Measurements from ENCODE around the gene SLC6A18. TPM values are rescaled to one million over a fixed set of nuclear protein-coding genes. Genes with fewer than 3 reads are reported as not detected.
A peak's percentile ranks its signal among the peaks of the same experiment; 100 is the strongest.

Gene SLC6A18
- total RNA-seq, 2 donors from 2014 or later = not detected

GRCh38 chr5:1246711-1247431, 21.7 kb downstream of the SLC6A18 start:
- ATAC-seq = no peak
- Mint-ChIP-seq H3K27ac (no peak overlapping the region), H3K4me3 (no peak overlapping the region), H3K4me1 (ENCODE audit: low read depth in 2 of 2) (no peaks in the 10 kb centered on the region), H3K27me3 (peaks cover 0 to 15% of the 10 kb centered on the region in 2 donors), H3K36me3 (no peaks in the 10 kb centered on the region), H3K9me3 (no peaks in the 10 kb centered on the region)
- no peak for DNase-seq (ENCODE audit: low spot score)

DNA sequence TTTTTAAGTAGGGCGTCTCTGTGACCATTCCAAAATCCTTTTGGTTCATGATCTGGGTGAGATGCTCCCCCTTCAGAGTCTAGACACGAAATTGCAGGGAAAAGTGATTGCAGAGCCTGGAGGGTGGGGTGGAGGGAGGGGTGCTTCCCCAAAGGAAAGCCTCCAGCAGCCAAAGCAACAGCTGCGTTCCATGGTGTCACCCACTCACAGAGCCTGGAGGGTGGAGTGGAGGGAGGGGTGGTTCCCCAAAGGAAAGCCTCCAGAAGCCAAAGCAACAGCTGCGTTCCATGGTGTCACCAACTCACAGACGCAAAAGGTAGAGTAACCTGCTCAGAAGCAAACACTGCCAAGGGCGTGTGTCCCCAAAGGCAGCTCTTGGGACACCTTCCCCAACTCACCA, 22.6 kb downstream of the SLC6A18 start:
- Mint-ChIP-seq H3K27me3 (peaks cover 0 to 19% of the 10 kb centered on the region in 2 donors), H3K36me3 (no peaks in the 10 kb centered on the region), H3K27ac (no peak overlapping the region), H3K9me3 (no peaks in the 10 kb centered on the region), H3K4me3 (no peak overlapping the region), H3K4me1 (ENCODE audit: low read depth in 2 of 2) (no peaks in the 10 kb centered on the region)
- ATAC-seq (no peak), DNase-seq (ENCODE audit: low spot score) (no peak)

- no peak overlapping the region for H3K27ac Mint-ChIP-seq
- DNase-seq (ENCODE audit: low spot score) = no peak
- H3K27me3 Mint-ChIP-seq = peaks cover 0 to 19% of the 10 kb centered on the region in 2 donors
- H3K36me3 Mint-ChIP-seq = no peaks in the 10 kb centered on the region
- H3K4me1 Mint-ChIP-seq (ENCODE audit: low read depth in 2 of 2) = peaks cover 0 to 1% of the 10 kb centered on the region in 2 donors
- no peak overlapping the region for H3K4me3 Mint-ChIP-seq
- H3K9me3 Mint-ChIP-seq = no peaks in the 10 kb centered on the region
- no peak for ATAC-seq
Observed at GRCh38 chr5:1249366-1250280, 24.4 kb downstream of the SLC6A18 start.

GRCh38 chr5:1251678-1252580, 26.7 kb downstream of the SLC6A18 start:
- peaks cover 6 to 7% of the 10 kb centered on the region in 2 donors for H3K4me1 Mint-ChIP-seq (ENCODE audit: low read depth in 2 of 2)
- H3K9me3 Mint-ChIP-seq = no peaks in the 10 kb centered on the region
- no peak for DNase-seq (ENCODE audit: low spot score)
- no peaks in the 10 kb centered on the region for H3K36me3 Mint-ChIP-seq
- H3K27me3 Mint-ChIP-seq = peaks cover 0 to 23% of the 10 kb centered on the region in 2 donors
- no peak overlapping the region for H3K27ac Mint-ChIP-seq
- no peak for ATAC-seq
- H3K4me3 Mint-ChIP-seq = no peak overlapping the region

DNA sequence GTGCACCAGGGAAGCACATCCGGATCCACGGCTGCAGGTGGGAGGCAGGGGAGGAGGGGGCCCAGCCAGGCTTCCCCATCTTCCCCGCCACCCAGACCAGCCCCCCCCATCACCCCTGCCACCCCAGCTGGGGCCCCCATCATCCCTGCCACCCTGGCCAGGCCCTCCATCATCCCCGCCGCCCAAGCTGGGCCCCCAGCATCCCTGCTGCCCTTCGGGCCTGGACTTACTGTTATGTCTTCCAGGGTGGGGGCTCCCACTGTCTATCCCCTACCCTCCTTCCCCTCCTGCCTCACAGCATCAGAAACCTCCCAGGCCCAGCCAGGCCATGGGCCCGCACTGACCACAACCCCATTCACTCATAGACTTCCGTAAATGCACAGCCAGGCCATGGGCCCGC, 27.5 kb downstream of the SLC6A18 start:
- Mint-ChIP-seq H3K27ac (no peak overlapping the region), H3K9me3 (no peaks in the 10 kb centered on the region), H3K4me3 (no peak overlapping the region), H3K4me1 (ENCODE audit: low read depth in 2 of 2) (peaks cover 6 to 7% of the 10 kb centered on the region in 2 donors), H3K36me3 (no peaks in the 10 kb centered on the region), H3K27me3 (peaks cover 0 to 19% of the 10 kb centered on the region in 2 donors)
- no peak for ATAC-seq
- DNase-seq (ENCODE audit: low spot score) = no peak

DNA sequence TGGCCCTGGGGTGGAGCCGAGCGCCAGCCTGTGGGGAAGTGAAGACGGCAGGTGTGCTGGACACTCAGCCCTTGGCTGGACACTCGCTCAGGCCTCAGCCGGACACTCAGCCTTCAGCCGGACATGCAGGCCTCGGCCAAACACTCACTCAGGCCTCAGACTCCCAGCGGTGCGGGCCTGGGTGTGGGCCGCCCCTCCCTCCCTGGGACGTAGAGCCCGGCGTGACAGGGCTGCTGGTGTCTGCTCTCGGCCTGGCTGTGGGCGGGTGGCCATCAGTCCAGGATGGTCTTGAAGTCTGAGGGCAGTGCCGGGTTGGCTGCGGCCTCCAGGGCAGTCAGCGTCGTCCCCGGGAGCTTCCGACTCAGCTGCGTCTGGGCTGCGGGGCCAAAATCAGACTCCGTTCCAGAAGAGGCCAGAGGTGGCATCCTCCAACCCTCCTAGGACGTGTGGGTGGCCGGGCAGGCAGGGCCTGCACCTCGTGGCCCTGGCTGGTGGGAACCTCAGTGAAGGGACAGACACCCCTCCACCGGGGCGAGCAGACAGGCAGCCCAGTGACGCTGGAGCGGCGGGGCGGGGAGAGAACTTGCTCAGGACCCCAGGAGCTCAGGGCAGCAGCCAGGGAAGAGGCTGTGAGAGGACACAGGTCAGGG, 28.4 kb downstream of the SLC6A18 start:
- no peak overlapping the region for H3K4me3 Mint-ChIP-seq
- peak in 1 of 2 donors; percentile 7 for ATAC-seq
- H3K36me3 Mint-ChIP-seq = no peaks in the 10 kb centered on the region
- H3K27ac Mint-ChIP-seq = no peak overlapping the region
- H3K27me3 Mint-ChIP-seq = peaks cover 0 to 18% of the 10 kb centered on the region in 2 donors
- no peaks in the 10 kb centered on the region for H3K9me3 Mint-ChIP-seq
- peaks cover 6 to 7% of the 10 kb centered on the region in 2 donors for H3K4me1 Mint-ChIP-seq (ENCODE audit: low read depth in 2 of 2)
- DNase-seq (ENCODE audit: low spot score) = no peak

GRCh38 chr5:1254196-1254595, 29.0 kb downstream of the SLC6A18 start:
- Mint-ChIP-seq H3K4me1 (ENCODE audit: low read depth in 2 of 2) (peaks cover 6 to 7% of the 10 kb centered on the region in 2 donors), H3K36me3 (no peaks in the 10 kb centered on the region), H3K27me3 (peaks cover 0 to 18% of the 10 kb centered on the region in 2 donors), H3K4me3 (no peak overlapping the region), H3K9me3 (no peaks in the 10 kb centered on the region), H3K27ac (no peak overlapping the region)
- DNase-seq (ENCODE audit: low spot score) (no peak), ATAC-seq (no peak)

DNA sequence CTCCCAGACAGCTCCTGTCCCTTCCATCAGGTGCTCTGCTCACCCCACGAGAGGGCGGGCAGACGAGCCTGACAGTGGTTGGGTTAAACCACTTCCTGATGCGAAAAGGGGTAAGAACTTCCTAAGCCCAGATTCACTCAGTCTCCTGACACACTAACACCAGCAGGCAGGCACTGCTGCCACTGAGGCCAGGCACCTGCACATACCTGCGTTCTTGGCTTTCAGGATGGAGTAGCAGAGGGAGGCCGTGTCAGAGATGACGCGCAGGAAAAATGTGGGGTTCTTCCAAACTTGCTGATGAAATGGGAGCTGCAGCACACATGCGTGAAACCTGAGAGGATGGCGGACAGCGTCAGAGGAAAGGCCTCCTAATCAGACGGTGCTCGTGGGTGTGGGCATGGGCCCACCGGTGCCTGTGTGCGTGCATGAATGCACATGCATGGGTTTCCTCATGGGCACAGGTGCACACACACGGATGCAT, 29.9 kb downstream of the SLC6A18 start:
- H3K9me3 Mint-ChIP-seq = no peaks in the 10 kb centered on the region
- H3K4me3 Mint-ChIP-seq = no peak overlapping the region
- no peak for DNase-seq (ENCODE audit: low spot score)
- no peaks in the 10 kb centered on the region for H3K36me3 Mint-ChIP-seq
- H3K27ac Mint-ChIP-seq = peak overlapping the region in 1 of 2 donors; percentile 21
- ATAC-seq = no peak
- peaks cover 6 to 7% of the 10 kb centered on the region in 2 donors for H3K4me1 Mint-ChIP-seq (ENCODE audit: low read depth in 2 of 2)
- H3K27me3 Mint-ChIP-seq = peaks cover 0 to 15% of the 10 kb centered on the region in 2 donors

GRCh38 chr5:1256776-1257175, 31.6 kb downstream of the SLC6A18 start:
- H3K9me3 Mint-ChIP-seq = no peaks in the 10 kb centered on the region
- peaks cover 0 to 16% of the 10 kb centered on the region in 2 donors for H3K27me3 Mint-ChIP-seq
- peaks cover 6 to 7% of the 10 kb centered on the region in 2 donors for H3K4me1 Mint-ChIP-seq (ENCODE audit: low read depth in 2 of 2)

DNA sequence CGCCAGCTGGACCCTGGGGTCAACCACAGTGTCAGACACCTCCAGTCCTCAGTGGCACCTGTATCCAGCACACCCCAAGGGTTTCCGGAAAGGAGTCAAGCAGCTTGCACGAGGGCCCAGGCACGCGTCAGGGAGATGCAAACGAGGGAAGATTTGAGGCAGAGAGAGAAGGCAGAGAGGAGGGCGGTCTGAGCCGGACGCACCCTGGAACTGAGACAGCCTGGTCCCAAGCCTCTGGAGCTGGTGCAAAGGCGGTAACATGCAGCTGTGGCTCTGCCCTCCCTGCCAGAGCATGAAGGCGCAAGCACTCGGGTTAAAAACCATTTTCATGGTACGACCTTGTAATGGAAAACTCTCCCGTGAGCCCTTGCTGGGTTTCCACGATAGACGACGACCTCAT, 32.2 kb downstream of the SLC6A18 start:
- no peak for DNase-seq (ENCODE audit: low spot score)
- peaks cover 6 to 7% of the 10 kb centered on the region in 2 donors for H3K4me1 Mint-ChIP-seq (ENCODE audit: low read depth in 2 of 2)

More at GRCh38 chr5:1256776-1257175, 31.6 kb downstream of the SLC6A18 start:
- Mint-ChIP-seq H3K27ac (no peak overlapping the region), H3K4me3 (no peak overlapping the region), H3K36me3 (no peaks in the 10 kb centered on the region)
- no peak for ATAC-seq
- no peak for DNase-seq (ENCODE audit: low spot score)

GRCh38 chr5:1257841-1258240, 32.7 kb downstream of the SLC6A18 start:
- no peak overlapping the region for H3K27ac Mint-ChIP-seq
- no peak for ATAC-seq
- DNase-seq (ENCODE audit: low spot score) = no peak
- peaks cover 6 to 7% of the 10 kb centered on the region in 2 donors for H3K4me1 Mint-ChIP-seq (ENCODE audit: low read depth in 2 of 2)
- H3K9me3 Mint-ChIP-seq = no peaks in the 10 kb centered on the region
- peaks cover 0 to 19% of the 10 kb centered on the region in 2 donors for H3K27me3 Mint-ChIP-seq
- no peaks in the 10 kb centered on the region for H3K36me3 Mint-ChIP-seq
- H3K4me3 Mint-ChIP-seq = no peak overlapping the region

More for the DNA sequence above, 32.2 kb downstream of the SLC6A18 start:
- no peak for ATAC-seq
- Mint-ChIP-seq H3K27ac (no peak overlapping the region), H3K9me3 (no peaks in the 10 kb centered on the region), H3K4me3 (no peak overlapping the region), H3K36me3 (no peaks in the 10 kb centered on the region), H3K27me3 (peaks cover 0 to 16% of the 10 kb centered on the region in 2 donors)

GRCh38 chr5:1259806-1260480, 34.8 kb downstream of the SLC6A18 start:
- Mint-ChIP-seq H3K36me3 (no peaks in the 10 kb centered on the region), H3K27me3 (peaks cover 0 to 19% of the 10 kb centered on the region in 2 donors), H3K27ac (no peak overlapping the region), H3K9me3 (no peaks in the 10 kb centered on the region), H3K4me3 (no peak overlapping the region), H3K4me1 (ENCODE audit: low read depth in 2 of 2) (peaks cover 4 to 5% of the 10 kb centered on the region in 2 donors)
- DNase-seq (ENCODE audit: low spot score) = no peak
- ATAC-seq = no peak

All from natural killer cell treated with Interleukin-12 subunit alpha and Interleukin-12 subunit beta and Interleukin-15 and Interleukin-18, amount 100 ng/mL, for 72 hours (primary cell).